Stimulated activated naive CD8-positive, alpha-beta T cell treated with anti-CD3 and anti-CD28 coated beads, Interleukin-15, Interleukin-2, amounts not matched to agents 100 U/mL and 50 U/mL, for 24 hours (primary cell): ENCODE results near the gene BBS5.

Source experiments
- ATAC-seq: fragments of 150-1000 bp; cut with Tn5 transposase; one replicate; pipeline ENCODE4 v1.10.0; 2021
- DNase-seq: peaks from one replicate; pipeline ENCODE4 v3.0.0; 2021

BBS5 gene

GRCh38 chr2:169546756-169547155, 67.5 kb downstream of the BBS5 start:
- ATAC-seq (peak; percentile 46), DNase-seq (no peak)
